KOPT-K1 (cell line): ENCODE data around the gene FHL2.

Experiments used
- H3K27ac ChIP-seq: fragments of 200-600 bp; sonication (generic); 2 replicates; pipeline ENCODE4 v1.5.1; 2016; ENCODE audit warnings: antibody characterized with exemption, mild to moderate bottlenecking, low read depth, low read length; ENCODE audit not compliant: poor library complexity, severe bottlenecking
- H3K36me3 ChIP-seq: fragments of 200-600 bp; sonication (generic); 2 replicates; pipeline ENCODE4 v1.5.1; 2017; ENCODE audit warnings: antibody characterized with exemption, mild to moderate bottlenecking, low read length, moderate library complexity; ENCODE audit not compliant: insufficient read depth
- H3K9me3 ChIP-seq: fragments of 200-600 bp; sonication (generic); 2 replicates; pipeline ENCODE4 v1.5.1; 2017; ENCODE audit warnings: antibody characterized with exemption, low read length, mild to moderate bottlenecking; ENCODE audit not compliant: insufficient read depth, poor library complexity, severe bottlenecking

The FHL2 gene

GRCh38 chr2:105395691-105396090 is 3.2 kb downstream of the FHL2 start:
- no peak overlapping the region for H3K27ac ChIP-seq
- H3K9me3 ChIP-seq: no peaks in the 10 kb centered on the region
- H3K36me3 ChIP-seq: no peaks in the 10 kb centered on the region

- no peak overlapping the region for H3K27ac ChIP-seq
- no peaks in the 10 kb centered on the region for H3K9me3 ChIP-seq
- no peaks in the 10 kb centered on the region for H3K36me3 ChIP-seq
Measured at GRCh38 chr2:105394951-105395611, 3.8 kb downstream of the FHL2 start.

DNA sequence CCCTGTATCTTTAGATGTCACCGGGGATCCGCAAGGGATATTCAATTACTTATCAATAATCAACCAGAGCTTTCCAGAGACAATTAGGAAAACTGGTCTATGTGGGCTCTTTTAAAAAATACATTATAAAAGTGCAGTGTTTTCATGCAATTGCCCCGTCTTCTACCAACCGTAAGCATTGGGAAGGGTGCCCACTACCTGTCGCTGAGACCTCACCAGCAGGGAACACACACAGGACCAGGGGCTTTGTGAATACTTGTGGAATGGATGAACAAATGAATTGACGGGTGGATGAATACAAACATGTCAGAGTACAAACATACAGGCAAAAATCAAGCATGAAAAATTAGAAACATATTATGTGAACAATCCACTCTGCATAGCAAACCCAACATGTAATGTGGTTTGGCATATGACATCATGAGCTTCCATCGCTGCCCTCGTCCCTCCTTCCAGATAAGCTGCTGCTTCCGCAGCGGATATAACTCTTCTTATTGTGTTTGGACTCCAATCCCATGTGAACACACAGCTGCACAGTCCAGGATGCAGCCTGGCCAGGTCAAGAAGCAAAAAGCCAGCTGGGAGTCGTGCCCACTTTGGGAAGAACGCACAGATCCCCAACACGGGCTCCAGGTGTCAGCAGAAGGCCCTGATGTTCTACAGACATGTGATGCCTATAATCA is 5.3 kb downstream of the FHL2 start:
- no peak overlapping the region for H3K27ac ChIP-seq
- H3K9me3 ChIP-seq: no peaks in the 10 kb centered on the region
- no peaks in the 10 kb centered on the region for H3K36me3 ChIP-seq

GRCh38 chr2:105391763-105392662 is 6.8 kb downstream of the FHL2 start:
- Histone ChIP-seq H3K9me3 (no peaks in the 10 kb centered on the region), H3K36me3 (no peaks in the 10 kb centered on the region), H3K27ac (no peak overlapping the region)

GRCh38 chr2:105391058-105391627 is 7.7 kb downstream of the FHL2 start:
- H3K36me3 ChIP-seq: no peaks in the 10 kb centered on the region
- no peaks in the 10 kb centered on the region for H3K9me3 ChIP-seq
- H3K27ac ChIP-seq: no peak overlapping the region

DNA sequence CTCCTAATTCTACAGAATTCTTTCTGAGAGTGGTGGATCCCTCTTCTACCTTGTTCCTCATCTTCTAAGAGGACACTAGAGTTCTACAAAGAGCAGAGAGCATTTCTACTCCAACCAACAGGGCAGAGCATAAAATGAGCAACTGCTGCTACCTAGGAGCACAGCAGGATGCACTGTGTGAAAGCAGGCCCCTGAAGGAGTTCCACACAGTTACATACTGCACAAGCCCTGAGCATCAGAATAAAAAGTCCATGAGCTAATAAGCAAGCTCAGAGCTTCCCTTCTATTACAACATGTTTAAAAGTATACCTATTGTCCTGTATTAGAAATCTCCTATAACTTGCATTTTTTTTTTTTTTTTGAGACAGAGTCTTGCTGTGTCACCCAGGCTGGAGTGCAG is 8.4 kb downstream of the FHL2 start:
- H3K9me3 ChIP-seq: no peaks in the 10 kb centered on the region
- no peak overlapping the region for H3K27ac ChIP-seq
- 0 out of 2 replicates have a peak, but pooled peaks cover 5% of the 10 kb centered on the region for H3K36me3 ChIP-seq

- H3K27ac ChIP-seq: no peak overlapping the region
- H3K36me3 ChIP-seq: 0 out of 2 replicates have a peak, but pooled peaks cover 10% of the 10 kb centered on the region
- no peaks in the 10 kb centered on the region for H3K9me3 ChIP-seq
Measured at GRCh38 chr2:105388971-105389381, 9.9 kb downstream of the FHL2 start.

- 0 out of 2 replicates have a peak, but pooled peaks cover 10% of the 10 kb centered on the region for H3K36me3 ChIP-seq
- no peak overlapping the region for H3K27ac ChIP-seq
- no peaks in the 10 kb centered on the region for H3K9me3 ChIP-seq
Measured at GRCh38 chr2:105387225-105387624, 11.6 kb downstream of the FHL2 start.

- 0 out of 2 replicates have a peak, but pooled peaks cover 10% of the 10 kb centered on the region for H3K36me3 ChIP-seq
- no peak overlapping the region for H3K27ac ChIP-seq
- H3K9me3 ChIP-seq: no peaks in the 10 kb centered on the region
Measured at GRCh38 chr2:105385731-105386540, 12.9 kb downstream of the FHL2 start.

DNA sequence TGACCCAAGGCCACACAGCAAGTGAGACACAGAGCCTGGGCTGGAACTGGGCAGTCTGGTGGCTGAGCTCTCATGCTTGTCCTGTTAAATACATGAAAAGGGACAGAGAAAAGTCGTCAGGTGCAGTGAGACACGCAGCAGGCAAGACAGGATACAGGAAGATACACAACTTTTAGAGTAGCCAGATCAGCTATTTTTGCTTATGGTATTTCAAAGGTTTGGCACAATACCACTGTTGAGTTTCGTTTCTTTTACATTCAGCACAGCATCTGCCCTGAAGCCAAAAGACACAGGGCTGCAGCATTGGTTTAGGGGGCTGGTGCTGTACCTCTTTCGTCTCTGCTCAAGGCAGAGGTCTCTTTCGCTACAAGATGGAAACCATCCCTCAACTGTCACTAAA is 14.0 kb downstream of the FHL2 start:
- no peaks in the 10 kb centered on the region for H3K9me3 ChIP-seq
- no peak overlapping the region for H3K27ac ChIP-seq
- 0 out of 2 replicates have a peak, but pooled peaks cover 10% of the 10 kb centered on the region for H3K36me3 ChIP-seq

GRCh38 chr2:105384216-105384615 is 14.6 kb downstream of the FHL2 start:
- H3K27ac ChIP-seq: no peak overlapping the region
- H3K36me3 ChIP-seq: 0 out of 2 replicates have a peak, but pooled peaks cover 10% of the 10 kb centered on the region
- H3K9me3 ChIP-seq: no peaks in the 10 kb centered on the region

DNA sequence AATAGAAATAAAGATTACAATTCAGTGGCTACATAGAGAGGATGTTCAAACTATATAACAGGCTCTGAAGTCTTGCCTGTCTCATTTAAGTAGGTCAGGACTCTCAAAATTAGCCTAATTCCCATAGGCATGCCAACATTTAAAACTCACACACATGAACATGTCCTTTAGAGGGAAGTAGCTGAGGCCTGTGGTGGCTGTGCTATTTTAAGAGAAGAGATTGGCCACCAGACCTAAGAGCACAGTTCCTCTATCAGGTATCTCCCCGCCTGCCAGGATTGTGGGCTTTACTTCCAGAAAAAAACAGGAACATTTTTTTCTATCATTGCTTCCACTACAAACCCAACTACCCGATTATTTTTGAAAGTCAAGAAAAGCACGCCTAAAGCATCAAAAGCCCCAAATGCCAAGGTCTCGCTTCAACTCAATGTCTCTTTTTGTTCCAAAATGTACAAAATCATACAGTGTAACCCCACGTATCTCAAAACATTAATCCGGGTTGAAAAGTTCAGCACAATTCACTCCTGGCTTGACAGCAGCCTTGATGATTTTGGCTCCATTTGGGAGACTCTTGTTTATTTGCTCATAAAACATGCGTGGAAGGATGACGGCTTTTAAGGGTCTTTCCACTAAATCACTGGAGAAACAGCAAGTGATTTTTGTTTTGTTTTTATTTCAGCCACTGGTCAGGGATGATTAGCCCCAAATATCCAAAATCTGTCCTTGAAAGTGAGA is 15.3 kb downstream of the FHL2 start:
- H3K36me3 ChIP-seq: 0 out of 2 replicates have a peak, but pooled peaks cover 10% of the 10 kb centered on the region
- no peak overlapping the region for H3K27ac ChIP-seq

GRCh38 chr2:105382177-105382576 is 16.7 kb downstream of the FHL2 start:
- Histone ChIP-seq H3K9me3 (no peaks in the 10 kb centered on the region), H3K27ac (no peak overlapping the region), H3K36me3 (0 out of 2 replicates have a peak, but pooled peaks cover 10% of the 10 kb centered on the region)

More for the DNA sequence above, 15.3 kb downstream of the FHL2 start:
- H3K9me3 ChIP-seq: no peaks in the 10 kb centered on the region
